Heart left ventricle (tissue), 16 donors: ENCODE results near the gene BEST1. TPM values are rescaled to one million over a fixed set of nuclear protein-coding genes. Genes with fewer than 3 reads are reported as not detected.

Experiments used
- ATAC-seq, 4 donors: fragments of 200-7000 bp; cut with Tn5 transposase; one replicate each; pipeline ENCODE4 v1.9.1; 2020 to 2022; ENCODE audit warnings: moderate library complexity in 4 of 4, mild to moderate bottlenecking in 3 of 4, moderate number of reproducible peaks in 1 of 4
- DNase-seq, 5 donors: peaks; one replicate each; pipeline ENCODE4 v3.0.0-alpha.2; 2020
- H3K27ac ChIP-seq, 12 donors: fragments of 200-600 bp; sonication (generic) in 4 of 12; one replicate each; pipeline versions ENCODE4 v1.5.0 to v1.8.0; 2016 to 2022; ENCODE audit warnings: mild to moderate bottlenecking in 2 of 12
- H3K27me3 ChIP-seq, 9 donors: fragments of 200-600 bp; sonication (generic) in 2 of 9; one replicate each; pipeline versions ENCODE4 v1.5.1 to v1.8.0; 2016 to 2022; ENCODE audit warnings: mild to moderate bottlenecking in 3 of 9
- H3K36me3 ChIP-seq, 9 donors: fragments of 200-600 bp; sonication (generic) in 2 of 9; one replicate each; pipeline versions ENCODE4 v1.5.0 to v1.8.0; 2018 to 2022; ENCODE audit warnings: mild to moderate bottlenecking in 2 of 9
- H3K4me1 ChIP-seq, 12 donors: fragments of 200-600 bp; sonication (generic) in 4 of 12; one replicate each; pipeline versions ENCODE4 v1.5.0 to v1.8.0; 2016 to 2022; ENCODE audit warnings: mild to moderate bottlenecking in 3 of 12
- H3K4me3 ChIP-seq, 12 donors: fragments of 200-600 bp; sonication (generic) in 4 of 12; one replicate each; pipeline versions ENCODE4 v1.5.0 to v1.8.0; 2017 to 2022; ENCODE audit warnings: mild to moderate bottlenecking in 9 of 12, moderate library complexity in 4 of 12
- H3K9me3 ChIP-seq, 12 donors: fragments of 200-600 bp; sonication (generic) in 4 of 12; one replicate each; pipeline versions ENCODE4 v1.5.0 to v1.8.0; 2016 to 2022; ENCODE audit warnings: mild to moderate bottlenecking in 1 of 12
- POLR2A ChIP-seq, 2 donors: fragments of 450-650 bp; IDR thresholded peaks; one replicate each; pipeline ENCODE4 v1.6.1; 2017; ENCODE audit warnings: antibody characterized with exemption in 2 of 2, mild to moderate bottlenecking in 2 of 2, moderate library complexity in 2 of 2
- WGBS, 4 donors: extraction: QIAGEN DNeasy Blood & Tissue Kit in 2 of 4; methylation state at CpG; one replicate each; pipeline versions ENCODE4 v1.1.5 to v1.1.7; 2013 to 2018; 5-methylcytosine and 5-hydroxymethylcytosine counted together
- intact Hi-C, 10 donors: fragments of 100-400 bp; cut with DNase I; formaldehyde crosslinking; loops; one replicate each; pipeline versions ENCODE4 v1.11.1 to v1.14.2; 2022
- polyA plus RNA-seq, 2 donors: library from polyadenylated mRNA; stranded (reverse); fragments of 200-250 nt; gene quantifications; one replicate each; pipeline ENCODE4 v1.2.3, GENCODE V29; 2013
- total RNA-seq, 9 donors: library from RNA; depleted of rRNA in 2 of 9; stranded (reverse); fragments of >200 nt in 2 of 9; fragmentation: NEBNext Ultra II Directional in 3 of 9; extraction: Animal tissue kit (Norgen Biotek cat#: 25700) in 3 of 9; gene quantifications; one replicate each; pipeline versions ENCODE4 v1.1.0 to v1.2.4, GENCODE V29; 2016 to 2023
- TF ChIP-seq, protein P1 (sequence below), 12 donors: fragments of 200-600 bp; sonication (generic) in 4 of 12; IDR thresholded peaks; one replicate each; pipeline versions ENCODE4 v1.5.0 to v1.8.0; 2018 to 2022; ENCODE audit warnings: antibody characterized with exemption in 12 of 12, mild to moderate bottlenecking in 5 of 12
- donor health status: ischemic (EF 13 %, LVEDD 7.1; RV severe dilation, severe dysfunction).
- donor health status: healthy with polysubstance abuse.
- donor health status: DM: no; HTN: yes; CAD: no.
- donor health status: DM: no; HTN: no; CAD: no.
- donor health status: ischemic (EF 25% LVEDD 6.9; RV normal size, moderate dysfunction).
- donor health status: ischemic (EF 25% LVEDD 5.7; RV mildly dilated, moderate dysfunction).
- donor health status: healthy.
- donor health status: DM: yes; HTN: yes; CAD: no.
- donor health status: ischemic (EF 35%, LVEDD 5.7; RV mildly dilated, moderate dysfunction).
- donor health status: nonischemic (EF 11% LVEDD 7.7; RV severe dilation, severe dysfunction).
- donor health status: DM: yes; HTN: yes; CAD: no.
- donor health status: PGD.
- donor health status: ischemic (EF 29% LVEDD 5.4; RV normal size, mild dysfunction).
- donor health status: nonischemic (EF 23%, LVEDD 6.1; RV moderate dilation, normal function).

BEST1 gene
- total and polyA plus RNA-seq, 11 donors, result 0.64 to 4.4 (median 1.2) TPM

- Histone ChIP-seq H3K36me3 (no peaks in the 10 kb centered on the region), H3K4me1 (peaks cover 3 to 22% (median 16%) of the 10 kb centered on the region in 12 donors), H3K4me3 (no peak overlapping the region), H3K27me3 (no peaks in the 10 kb centered on the region), H3K27ac (no peak overlapping the region), H3K9me3 (no peaks in the 10 kb centered on the region)
- TF ChIP-seq POLR2A (IDR thresholded peaks at IDR 0.05), result no peak
- TF ChIP-seq, protein P1, sequence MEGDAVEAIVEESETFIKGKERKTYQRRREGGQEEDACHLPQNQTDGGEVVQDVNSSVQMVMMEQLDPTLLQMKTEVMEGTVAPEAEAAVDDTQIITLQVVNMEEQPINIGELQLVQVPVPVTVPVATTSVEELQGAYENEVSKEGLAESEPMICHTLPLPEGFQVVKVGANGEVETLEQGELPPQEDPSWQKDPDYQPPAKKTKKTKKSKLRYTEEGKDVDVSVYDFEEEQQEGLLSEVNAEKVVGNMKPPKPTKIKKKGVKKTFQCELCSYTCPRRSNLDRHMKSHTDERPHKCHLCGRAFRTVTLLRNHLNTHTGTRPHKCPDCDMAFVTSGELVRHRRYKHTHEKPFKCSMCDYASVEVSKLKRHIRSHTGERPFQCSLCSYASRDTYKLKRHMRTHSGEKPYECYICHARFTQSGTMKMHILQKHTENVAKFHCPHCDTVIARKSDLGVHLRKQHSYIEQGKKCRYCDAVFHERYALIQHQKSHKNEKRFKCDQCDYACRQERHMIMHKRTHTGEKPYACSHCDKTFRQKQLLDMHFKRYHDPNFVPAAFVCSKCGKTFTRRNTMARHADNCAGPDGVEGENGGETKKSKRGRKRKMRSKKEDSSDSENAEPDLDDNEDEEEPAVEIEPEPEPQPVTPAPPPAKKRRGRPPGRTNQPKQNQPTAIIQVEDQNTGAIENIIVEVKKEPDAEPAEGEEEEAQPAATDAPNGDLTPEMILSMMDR (IDR thresholded peaks at IDR 0.05), result no peak
- intact Hi-C loops, result no loop called here
- WGBS, 4 donors, result 97 to 100% (median 99%) methylated on average over 1 of the region's 1 CpG
- ATAC-seq, result no peak
- no peak for DNase-seq
Measured at GRCh38 chr11:61927501-61927900, 22.6 kb upstream of the BEST1 start.

DNA sequence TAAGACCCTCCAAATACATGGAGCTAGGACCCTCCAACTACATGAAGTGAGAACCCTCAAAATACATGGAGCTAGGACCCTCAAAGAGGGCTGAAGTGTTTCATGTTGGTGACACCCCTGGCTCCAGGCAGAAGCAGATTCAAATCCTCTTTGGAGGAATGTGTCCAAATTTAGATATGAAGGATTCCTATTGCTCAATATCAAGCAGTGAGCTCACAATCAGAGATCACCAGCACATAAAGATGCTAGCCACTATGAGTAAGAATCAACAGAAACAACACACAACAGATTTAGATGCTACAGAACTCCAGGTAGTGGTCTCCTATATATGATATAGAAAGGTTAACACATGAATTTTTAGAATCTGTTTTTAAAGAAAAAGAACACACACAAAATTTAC is 21.5 kb upstream of the BEST1 start:
- no peak for TF ChIP-seq POLR2A (IDR thresholded peaks at IDR 0.05)
- TF ChIP-seq, protein P1 (IDR thresholded peaks at IDR 0.05), result no peak
- ATAC-seq, result no peak
- Histone ChIP-seq H3K27ac (no peak overlapping the region), H3K27me3 (no peaks in the 10 kb centered on the region), H3K4me1 (peaks cover 0 to 11% (median 5%) of the 10 kb centered on the region in 12 donors), H3K9me3 (no peaks in the 10 kb centered on the region), H3K4me3 (no peak overlapping the region), H3K36me3 (no peaks in the 10 kb centered on the region)
- no peak for DNase-seq
- intact Hi-C loops, result no loop called here

DNA sequence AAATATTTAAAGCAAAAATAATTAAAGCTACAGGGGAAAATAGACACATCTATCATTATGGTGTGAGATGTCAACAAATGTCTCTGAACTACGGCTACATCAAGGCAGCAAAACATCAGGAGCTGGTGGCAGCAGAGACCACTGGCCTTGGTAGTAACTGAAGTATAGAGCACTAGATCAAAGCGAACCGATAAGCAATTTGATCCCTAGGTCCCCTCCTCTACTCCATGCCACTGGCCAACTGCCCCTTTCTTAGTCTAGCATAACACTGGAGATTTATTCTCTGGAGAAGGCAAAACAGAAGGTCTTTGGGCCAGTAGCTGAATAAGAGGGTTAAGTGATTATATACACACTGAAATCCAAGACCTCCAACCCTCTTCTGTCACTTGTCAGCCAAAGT is 19.2 kb upstream of the BEST1 start:
- Histone ChIP-seq H3K9me3 (peaks cover 0 to 7% (median 0%) of the 10 kb centered on the region in 12 donors), H3K4me1 (no peaks in the 10 kb centered on the region), H3K4me3 (no peak overlapping the region), H3K27ac (no peak overlapping the region), H3K36me3 (no peaks in the 10 kb centered on the region), H3K27me3 (no peaks in the 10 kb centered on the region)
- no peak for TF ChIP-seq POLR2A (IDR thresholded peaks at IDR 0.05)
- TF ChIP-seq, protein P1 (IDR thresholded peaks at IDR 0.05), result no peak
- WGBS, 4 donors, result 86 to 91% (median 89%) methylated on average over 3 of the region's 3 CpGs
- DNase-seq, result no peak
- ATAC-seq, result no peak
- intact Hi-C loops, result no loop called here

DNA sequence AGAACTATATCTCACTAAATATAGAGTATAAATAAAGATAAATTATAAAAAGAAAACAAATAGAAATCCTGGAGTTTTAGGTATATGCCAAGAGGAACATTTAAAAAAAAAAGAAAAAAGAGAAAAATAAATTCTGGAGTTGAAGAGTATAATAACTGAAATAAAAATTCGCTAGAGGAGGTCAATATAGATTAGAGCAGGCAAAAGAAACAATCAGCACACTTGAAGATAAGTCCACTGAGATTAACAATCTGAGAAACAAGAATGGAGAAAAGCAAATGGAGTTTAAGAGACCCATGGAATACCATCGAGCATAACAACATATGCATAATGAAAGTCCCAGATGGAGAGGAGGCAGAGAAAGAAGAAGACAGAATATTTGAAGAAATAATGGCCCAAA is 14.3 kb upstream of the BEST1 start:
- no peaks in the 10 kb centered on the region for H3K4me1 ChIP-seq
- intact Hi-C loops, result no loop called here
- no peaks in the 10 kb centered on the region for H3K27me3 ChIP-seq
- DNase-seq (no peak), ATAC-seq (no peak)
- H3K36me3 ChIP-seq, result no peaks in the 10 kb centered on the region
- H3K9me3 ChIP-seq, result peaks cover 0 to 28% (median 9%) of the 10 kb centered on the region in 12 donors
- H3K4me3 ChIP-seq, result no peak overlapping the region
- 72 to 88% (median 80%) methylated on average over 2 of the region's 2 CpGs for WGBS, 4 donors
- TF ChIP-seq, protein P1 (IDR thresholded peaks at IDR 0.05), result no peak
- no peak for TF ChIP-seq POLR2A (IDR thresholded peaks at IDR 0.05)
- no peak overlapping the region for H3K27ac ChIP-seq
